Osteoblast (primary cell): Measurements from ENCODE around the gene PPFIBP2. TPM values are rescaled to one million over a fixed set of nuclear protein-coding genes. Genes with fewer than 3 reads are reported as not detected.

Source experiments
- DNase-seq: peaks from one replicate; pipeline ENCODE4 v3.0.0; 2011; ENCODE audit warnings: low spot score, mixed read lengths; ENCODE audit not compliant: insufficient read length; ENCODE audit errors: missing footprints
- H2AFZ ChIP-seq: 2 replicates; pipeline ENCODE4 v1.6.0; 2011; ENCODE audit warnings: mild to moderate bottlenecking, low read length
- H3K27ac ChIP-seq: 2 replicates; pipeline ENCODE4 v1.5.1; 2011; ENCODE audit warnings: mild to moderate bottlenecking, low read depth, low read length, moderate library complexity
- H3K27me3 ChIP-seq: 2 replicates; pipeline ENCODE4 v1.6.0; 2012; ENCODE audit warnings: mild to moderate bottlenecking, control low read depth, inconsistent platforms, low read length, moderate library complexity; ENCODE audit not compliant: insufficient read depth
- H3K36me3 ChIP-seq: 2 replicates; pipeline ENCODE4 v1.5.1; 2011; ENCODE audit warnings: mild to moderate bottlenecking, low read length, control low read depth, moderate library complexity; ENCODE audit not compliant: insufficient read depth
- H3K4me1 ChIP-seq: 2 replicates; pipeline ENCODE4 v1.5.1; 2011; ENCODE audit warnings: mild to moderate bottlenecking, low read length, control low read depth, moderate library complexity; ENCODE audit not compliant: insufficient read depth
- H3K4me2 ChIP-seq: 2 replicates; pipeline ENCODE4 v1.6.0; 2011; ENCODE audit warnings: mild to moderate bottlenecking, low read length; ENCODE audit not compliant: insufficient read depth
- H3K4me3 ChIP-seq: fragments of 200-600 bp; sonication (generic); 3 replicates; pipeline ENCODE4 v1.5.1; 2012; ENCODE audit warnings: mild to moderate bottlenecking, low read length, inconsistent platforms; ENCODE audit not compliant: insufficient read depth
- H3K79me2 ChIP-seq: 2 replicates; pipeline ENCODE4 v1.6.0; 2012; ENCODE audit warnings: mild to moderate bottlenecking, low read length, control low read depth, inconsistent platforms; ENCODE audit not compliant: insufficient read depth
- H3K9me3 ChIP-seq: 2 replicates; pipeline ENCODE4 v1.5.1; 2011; ENCODE audit warnings: low read depth, low read length, control low read depth
- H4K20me1 ChIP-seq: 2 replicates; pipeline ENCODE4 v1.6.0; 2012; ENCODE audit warnings: mild to moderate bottlenecking, low read length, control low read depth; ENCODE audit not compliant: insufficient read depth
- CTCF ChIP-seq: IDR thresholded peaks from 2 replicates; pipeline ENCODE4 v1.5.1; 2011; ENCODE audit warnings: mild to moderate bottlenecking, low read depth, low read length, moderate library complexity; ENCODE audit errors: extremely low read depth
- total RNA-seq: library from RNA; depleted of rRNA; stranded (reverse); fragments of >200 nt; gene quantifications from 2 replicates; pipeline ENCODE4 v1.2.3, GENCODE V29; 2012

PPFIBP2 gene
- total RNA-seq, 1 donor, result 25.0 TPM

GRCh38 chr11:7613394-7613720 lies 99.6 kb downstream of the PPFIBP2 start:
- no peak overlapping the region for H3K4me2 ChIP-seq
- H3K4me3 ChIP-seq, result no peak overlapping the region
- peaks cover 6% of the 10 kb centered on the region for H3K4me1 ChIP-seq
- H3K27me3 ChIP-seq, result no peaks in the 10 kb centered on the region
- DNase-seq, result no peak
- H3K79me2 ChIP-seq, result no peaks in the 10 kb centered on the region
- no peaks in the 10 kb centered on the region for H4K20me1 ChIP-seq
- TF ChIP-seq CTCF, result no peak
- no peak overlapping the region for H3K27ac ChIP-seq
- H3K36me3 ChIP-seq, result no peaks in the 10 kb centered on the region
- H3K9me3 ChIP-seq, result no peaks in the 10 kb centered on the region
- H2AFZ ChIP-seq, result no peak overlapping the region

- Histone ChIP-seq H2AFZ (no peak overlapping the region), H3K27me3 (no peaks in the 10 kb centered on the region), H3K27ac (no peak overlapping the region), H3K9me3 (no peaks in the 10 kb centered on the region), H3K4me1 (no peaks in the 10 kb centered on the region), H3K4me3 (no peak overlapping the region), H4K20me1 (no peaks in the 10 kb centered on the region), H3K36me3 (no peaks in the 10 kb centered on the region), H3K79me2 (no peaks in the 10 kb centered on the region), H3K4me2 (no peak overlapping the region)
- no peak for DNase-seq
- no peak for TF ChIP-seq CTCF
Measured at GRCh38 chr11:7614656-7615055, 100.9 kb downstream of the PPFIBP2 start.

- DNase-seq, result no peak
- TF ChIP-seq CTCF, result no peak
Measured at GRCh38 chr11:7617032-7617431, 103.2 kb downstream of the PPFIBP2 start.

GRCh38 chr11:7619322-7619721 lies 105.5 kb downstream of the PPFIBP2 start:
- Histone ChIP-seq H3K27me3 (no peaks in the 10 kb centered on the region), H3K4me3 (no peak overlapping the region), H3K4me1 (no peaks in the 10 kb centered on the region), H3K36me3 (no peaks in the 10 kb centered on the region), H3K9me3 (no peaks in the 10 kb centered on the region), H3K27ac (no peak overlapping the region), H4K20me1 (no peaks in the 10 kb centered on the region), H2AFZ (no peak overlapping the region), H3K4me2 (no peak overlapping the region), H3K79me2 (no peaks in the 10 kb centered on the region)
- TF ChIP-seq CTCF, result no peak
- DNase-seq, result no peak

More at GRCh38 chr11:7617032-7617431, 103.2 kb downstream of the PPFIBP2 start:
- H3K36me3 ChIP-seq, result no peaks in the 10 kb centered on the region
- no peaks in the 10 kb centered on the region for H3K9me3 ChIP-seq
- H3K27ac ChIP-seq, result no peak overlapping the region
- no peaks in the 10 kb centered on the region for H3K79me2 ChIP-seq
- H3K4me3 ChIP-seq, result no peak overlapping the region
- H3K4me2 ChIP-seq, result no peak overlapping the region
- no peaks in the 10 kb centered on the region for H3K27me3 ChIP-seq
- H2AFZ ChIP-seq, result no peak overlapping the region
- H3K4me1 ChIP-seq, result no peaks in the 10 kb centered on the region
- H4K20me1 ChIP-seq, result no peaks in the 10 kb centered on the region
